Cortex of kidney (tissue), 1 donor: ENCODE data around the gene AJUBA.
"Not testable (repeated sequence)": the region's sequence is repeated elsewhere in the genome, so short reads cannot be mapped to it uniquely, and the experiment has no call there.

Source experiments
- DNase-seq: peaks from one replicate; lab custom pipeline; 2025; lab: John Stamatoyannopoulos, UW

Gene AJUBA

DNA sequence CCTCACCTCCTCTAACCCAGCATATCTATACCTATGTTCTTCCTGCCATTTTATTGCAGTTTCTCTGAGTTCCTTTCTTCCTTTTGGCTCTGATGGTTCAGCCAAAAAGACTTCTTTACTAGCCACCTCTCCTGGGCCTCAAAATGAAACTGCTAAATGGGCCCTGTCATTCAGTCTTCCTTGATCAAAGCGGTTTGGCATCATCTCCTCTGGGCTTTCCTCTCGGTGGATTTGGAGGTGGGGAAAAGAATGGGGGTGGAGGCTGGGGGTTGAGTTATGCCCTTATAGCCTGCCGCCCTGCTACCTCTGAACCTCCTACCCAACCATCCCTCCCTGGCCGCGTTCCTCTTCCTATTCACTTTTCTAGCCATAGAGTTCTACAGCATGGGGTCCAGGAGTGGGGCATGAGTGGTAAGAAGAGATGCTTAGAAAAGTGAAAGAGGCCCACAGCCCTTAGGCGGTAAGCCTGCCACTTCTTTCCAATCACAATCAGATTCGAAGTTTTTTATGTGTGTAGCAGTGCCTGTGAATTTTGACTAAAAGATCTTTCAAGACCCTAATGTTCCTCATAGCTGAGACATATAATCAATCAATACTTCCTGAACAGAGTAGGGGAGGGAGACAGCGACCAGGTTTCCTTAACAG, 2.5 kb downstream of the AJUBA start:
- DNase-seq, result no peak

GRCh38 chr14:22978981-22979671, 3.2 kb downstream of the AJUBA start:
- no peak for DNase-seq

GRCh38 chr14:22978487-22978837, 3.9 kb downstream of the AJUBA start:
- DNase-seq, result no peak

DNA sequence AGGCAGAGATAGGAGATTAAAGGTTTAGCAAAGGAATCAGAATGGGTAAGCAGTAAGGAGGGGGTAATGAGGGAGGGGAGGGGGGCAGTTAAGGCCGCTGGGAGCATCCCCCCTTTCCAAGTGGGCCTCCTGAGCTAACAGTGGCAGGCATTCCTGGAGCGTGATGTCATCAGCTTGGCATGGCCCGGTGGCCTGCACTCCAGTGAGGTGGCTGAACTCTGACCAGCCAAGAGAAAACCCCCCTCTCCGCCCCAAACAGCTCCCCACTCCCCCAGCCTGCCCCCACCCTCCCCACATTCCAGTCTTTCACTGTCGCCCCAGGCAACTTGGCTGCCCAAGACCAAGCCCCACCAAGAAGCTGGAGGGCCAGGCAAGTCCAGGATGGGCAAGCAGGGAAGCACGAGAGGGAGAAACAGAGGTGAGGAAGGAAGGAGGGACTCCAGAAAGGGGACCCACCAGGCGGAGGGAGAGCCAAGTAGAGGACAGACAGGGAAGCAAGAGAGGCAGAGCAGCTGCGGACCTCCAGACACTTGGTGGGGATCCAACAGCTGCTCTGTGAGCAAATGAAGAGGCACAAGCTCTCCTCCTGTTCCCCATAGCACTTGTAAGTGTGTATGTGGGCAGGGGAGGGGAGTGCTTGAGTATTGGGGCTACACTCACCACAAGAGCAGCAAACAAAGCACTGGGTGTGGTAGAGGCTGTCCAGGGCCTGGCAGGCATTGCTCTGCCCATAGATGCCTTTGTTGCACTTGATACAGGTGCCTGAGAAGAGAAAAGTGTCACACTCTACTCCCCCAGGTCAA, 4.5 kb downstream of the AJUBA start:
- no peak for DNase-seq

- no peak for DNase-seq
Measured at GRCh38 chr14:22977434-22977683, 5.0 kb downstream of the AJUBA start.

DNA sequence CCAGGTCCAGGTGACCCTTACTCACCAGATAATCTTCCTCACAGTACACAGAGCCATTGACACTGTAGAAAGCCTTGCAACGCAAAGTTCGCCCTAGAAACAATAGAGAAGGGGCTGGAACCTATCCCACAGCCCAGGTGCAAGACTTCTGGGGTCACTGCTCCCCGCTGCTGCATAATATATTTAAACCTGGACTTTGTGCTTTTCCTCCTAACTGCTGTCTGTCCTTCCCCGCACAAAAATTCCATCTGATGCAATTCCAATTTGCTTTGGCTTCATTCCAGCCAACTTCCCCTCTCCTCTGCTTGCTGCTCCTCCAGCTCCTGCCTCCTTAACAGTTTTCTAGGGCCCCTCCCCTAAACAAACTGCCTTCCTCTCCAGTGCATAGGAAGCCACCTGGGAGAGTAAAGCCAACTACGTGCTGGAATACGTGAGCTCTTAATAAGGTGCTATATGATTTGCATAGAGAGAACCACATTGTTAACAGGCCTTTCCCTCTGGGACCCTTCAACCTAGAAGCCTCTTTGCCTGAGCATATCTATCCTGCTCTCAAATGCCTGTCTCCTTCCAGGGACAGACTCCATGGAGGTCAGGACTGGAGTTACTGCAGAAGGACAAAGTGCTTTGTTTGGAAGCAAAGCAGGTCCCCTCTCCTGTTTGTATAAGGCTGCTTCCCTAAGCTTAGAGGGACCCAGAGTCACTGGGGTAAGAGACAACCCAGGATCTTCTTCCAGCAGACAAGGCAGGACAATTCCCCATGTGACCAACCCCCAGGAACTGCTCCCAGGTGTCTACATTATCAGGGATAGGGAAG, 5.5 kb downstream of the AJUBA start:
- DNase-seq, result no peak

DNA sequence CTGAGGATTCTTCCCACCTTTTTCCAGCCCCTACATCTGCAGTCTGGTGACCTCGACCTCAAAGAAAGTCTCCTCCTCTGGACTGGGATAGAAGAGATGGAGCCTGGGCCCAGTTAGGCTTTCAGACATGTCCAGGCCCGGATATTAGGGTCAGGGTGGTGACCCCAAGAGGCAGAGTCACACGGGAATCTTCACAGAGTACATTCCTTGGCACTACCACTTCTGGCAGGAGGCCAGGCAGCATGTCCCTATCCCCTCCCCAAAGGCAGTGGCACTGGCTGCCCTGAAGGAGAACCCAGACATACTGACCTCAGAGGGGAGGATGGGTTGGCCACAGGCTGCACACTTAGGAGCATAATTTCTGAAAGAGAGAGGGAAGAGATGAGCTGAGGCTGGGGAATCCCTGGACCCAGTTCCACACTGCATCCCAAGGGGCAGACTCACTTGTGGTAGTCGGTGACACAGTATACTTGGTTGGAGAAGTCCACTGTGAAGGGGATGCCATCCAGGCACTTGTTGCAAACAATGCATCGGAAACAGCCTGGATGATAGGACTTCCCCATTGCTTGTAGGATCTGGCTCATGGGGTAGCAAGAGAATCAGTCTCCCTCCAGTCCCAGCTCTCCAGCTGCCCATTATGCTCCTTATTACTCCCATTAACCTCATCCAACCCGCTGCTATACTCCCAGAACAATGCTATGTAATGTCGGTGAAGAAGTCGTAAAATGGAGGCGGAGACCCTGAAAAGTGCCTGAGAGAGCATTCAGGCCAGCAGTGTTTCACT, 7.6 kb downstream of the AJUBA start:
- DNase-seq, result no peak

- no peak for DNase-seq
Measured at GRCh38 chr14:22973217-22974032, 8.9 kb downstream of the AJUBA start.

DNA sequence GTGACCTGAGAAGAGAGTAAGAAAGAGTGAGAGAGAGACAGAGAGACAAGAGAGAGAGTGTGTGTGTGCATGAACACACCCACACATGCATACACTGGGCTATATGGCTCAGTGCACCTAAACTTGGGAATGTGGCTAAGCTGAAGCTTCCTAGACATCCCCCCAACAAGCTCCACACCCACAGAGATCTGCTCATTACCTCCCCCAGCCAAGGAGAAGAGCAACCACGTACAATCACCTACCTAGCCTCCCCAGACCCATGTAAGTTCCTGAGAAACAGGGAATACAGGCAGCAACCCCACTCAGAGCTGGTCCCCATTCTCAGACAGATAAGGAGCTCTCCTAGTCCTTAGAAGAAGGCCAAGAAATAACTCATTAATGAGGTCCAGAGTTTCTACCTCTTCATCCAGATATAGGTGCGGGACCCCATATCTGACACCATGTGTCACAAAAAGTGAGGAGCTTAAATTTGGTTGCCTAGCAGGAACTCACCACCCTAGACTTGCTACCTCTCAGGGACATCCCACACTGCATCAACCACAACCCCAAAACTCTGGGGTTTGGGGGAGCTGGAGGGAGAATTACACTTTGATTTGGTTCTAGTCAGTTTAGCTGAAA, 9.9 kb downstream of the AJUBA start:
- no peak for DNase-seq

DNA sequence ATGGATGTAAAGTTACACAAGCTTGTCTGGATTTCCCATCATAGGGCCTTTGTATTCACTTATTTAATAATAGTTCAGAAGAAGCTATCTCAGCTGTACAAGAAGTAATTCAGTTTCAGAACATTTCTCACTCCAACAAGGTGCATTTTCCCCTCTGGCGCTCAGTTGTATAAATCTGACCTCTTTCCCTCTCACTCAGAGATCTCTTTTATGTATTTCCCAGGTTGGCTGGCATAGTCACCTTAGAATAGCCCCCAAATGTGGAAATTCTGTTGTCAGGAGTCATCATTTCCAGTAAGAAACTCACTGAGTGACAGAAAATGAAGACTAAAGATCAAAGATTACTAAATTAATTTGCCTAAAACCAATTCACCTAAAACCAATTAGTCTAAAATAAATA, 11.2 kb downstream of the AJUBA start:
- no peak for DNase-seq

DNA sequence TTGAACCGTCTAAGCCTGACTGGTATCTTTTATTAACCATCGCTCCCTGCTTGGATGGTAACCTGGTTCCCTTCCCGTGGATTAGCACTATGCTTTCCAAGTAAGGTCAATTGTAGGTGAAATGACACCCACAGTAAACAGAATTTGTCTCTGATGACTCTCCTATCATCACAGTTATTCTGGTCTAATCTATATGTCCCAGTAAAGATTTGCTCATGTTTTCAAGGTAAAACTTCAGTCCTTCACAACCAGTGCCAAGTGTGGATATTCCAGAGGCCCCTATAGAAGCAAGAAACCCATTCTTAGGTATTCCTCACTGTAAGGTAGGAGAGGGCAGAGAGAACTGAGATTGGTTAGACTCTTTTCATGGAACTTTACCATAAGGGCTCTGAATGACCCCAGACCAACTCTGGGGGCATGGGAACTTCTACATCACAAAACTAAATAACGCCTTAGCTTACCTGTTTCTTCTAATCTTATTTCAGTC, 15.5 kb downstream of the AJUBA start:
- no peak for DNase-seq

DNA sequence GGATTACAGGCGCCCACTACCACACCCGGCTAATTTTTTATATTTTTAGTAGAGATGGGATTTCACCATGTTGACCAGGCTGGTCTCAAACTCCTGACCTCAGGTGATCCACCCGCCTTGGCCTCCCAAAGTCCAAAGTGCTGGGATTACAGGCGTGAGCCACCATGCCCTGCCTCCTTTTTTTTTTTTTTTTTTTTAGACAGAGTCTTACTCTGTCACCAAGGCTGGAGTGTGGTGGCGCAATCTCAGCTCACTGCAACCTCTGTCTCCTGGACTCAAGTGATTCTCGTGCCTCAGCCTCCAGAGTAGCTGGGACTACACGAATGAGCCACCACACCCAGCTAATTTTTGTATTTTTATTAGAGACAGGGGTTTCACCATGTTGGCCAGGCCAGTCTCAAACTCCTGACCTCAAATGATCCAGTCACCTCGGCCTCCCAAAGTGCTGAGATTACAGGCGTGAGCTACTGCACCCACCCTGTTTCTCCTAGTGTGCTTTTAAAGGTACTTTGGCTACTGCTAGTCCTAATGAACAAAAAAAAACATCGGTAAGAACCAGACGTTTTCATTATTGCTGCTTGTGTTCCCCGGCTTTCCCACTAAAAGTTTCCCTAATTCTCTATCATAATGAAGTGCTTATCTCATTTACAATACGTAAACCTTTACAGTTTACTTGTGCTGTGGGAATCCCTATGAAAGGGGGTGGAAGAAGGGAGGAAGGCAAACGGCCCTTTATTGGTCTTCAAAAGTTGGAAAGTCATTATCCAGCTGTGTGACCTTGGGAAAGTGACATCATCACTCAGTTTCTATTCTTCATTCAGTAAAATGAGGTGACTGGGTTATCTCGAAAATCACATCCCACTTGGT, 16.2 kb downstream of the AJUBA start:
- not testable (repeated sequence) for DNase-seq

GRCh38 chr14:22962061-22962676, 20.2 kb downstream of the AJUBA start:
- DNase-seq, result no peak

GRCh38 chr14:22955702-22956569, 26.4 kb downstream of the AJUBA start:
- DNase-seq, result no peak

DNA sequence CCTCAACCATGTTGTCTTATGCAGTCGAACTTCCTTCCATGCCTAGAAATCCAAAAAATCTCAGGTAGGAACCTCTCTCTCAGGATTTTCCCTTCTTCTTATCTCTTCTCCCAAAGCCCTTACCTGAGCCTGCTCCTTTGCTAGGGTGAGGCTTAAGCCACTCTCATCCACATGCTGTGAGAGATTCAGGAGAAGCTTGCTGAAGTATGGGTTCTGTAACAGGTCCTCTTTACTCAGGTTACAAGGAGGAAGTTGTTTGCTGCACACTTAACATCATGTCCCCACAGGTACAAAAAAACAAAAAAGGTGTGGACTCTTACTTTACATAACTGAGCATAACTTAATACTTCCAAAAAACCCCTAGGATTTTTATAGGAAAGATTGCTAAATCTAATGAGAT, 29.9 kb downstream of the AJUBA start:
- DNase-seq, result no peak

DNA sequence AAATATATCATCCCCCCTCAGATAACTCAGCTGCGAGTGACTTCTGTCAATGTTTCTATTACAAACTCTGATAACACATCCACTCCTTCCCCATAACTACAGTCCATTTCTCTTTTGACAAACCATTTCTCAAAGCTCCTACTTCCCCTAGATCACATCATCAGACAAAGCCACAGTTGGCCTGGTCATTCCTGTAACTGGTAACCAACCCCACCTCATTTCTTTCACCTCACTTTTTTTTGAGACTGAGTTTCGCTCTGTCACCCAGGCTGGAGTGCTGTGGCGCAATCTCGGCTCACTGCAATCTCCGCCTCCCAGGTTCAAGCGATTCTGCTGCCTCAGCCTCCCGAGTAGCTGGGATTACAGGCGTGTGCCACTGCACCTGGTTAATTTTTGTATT, 30.6 kb downstream of the AJUBA start:
- not testable (repeated sequence) for DNase-seq

- no peak for DNase-seq
Measured at GRCh38 chr14:22945642-22946041, 36.7 kb downstream of the AJUBA start.

DNA sequence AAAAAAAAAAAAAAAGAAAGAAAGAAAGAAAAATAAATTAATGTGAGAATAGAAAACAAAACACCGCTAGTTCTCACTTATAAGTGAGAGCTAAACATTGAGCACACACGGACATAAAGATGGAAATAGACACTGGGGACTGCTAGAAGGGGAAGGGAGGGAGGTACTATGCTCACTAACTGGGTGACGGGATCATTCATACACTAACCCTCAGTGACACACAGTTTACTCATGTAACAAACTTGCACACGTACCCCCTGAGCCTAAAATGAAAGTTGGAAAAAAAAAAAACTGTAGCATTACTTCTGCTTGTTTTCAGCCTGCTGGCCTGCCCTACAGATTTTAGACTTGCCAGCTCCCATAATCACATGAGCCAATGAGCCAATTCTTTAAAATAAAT, 42.7 kb downstream of the AJUBA start:
- DNase-seq, result no peak
